NCI-H226 (cell line): ENCODE measurements around the gene PRMT1.

Source experiments
- DNase-seq: peaks from one replicate; pipeline ENCODE4 v3.0.0-alpha.2; 2015

Gene PRMT1

DNA sequence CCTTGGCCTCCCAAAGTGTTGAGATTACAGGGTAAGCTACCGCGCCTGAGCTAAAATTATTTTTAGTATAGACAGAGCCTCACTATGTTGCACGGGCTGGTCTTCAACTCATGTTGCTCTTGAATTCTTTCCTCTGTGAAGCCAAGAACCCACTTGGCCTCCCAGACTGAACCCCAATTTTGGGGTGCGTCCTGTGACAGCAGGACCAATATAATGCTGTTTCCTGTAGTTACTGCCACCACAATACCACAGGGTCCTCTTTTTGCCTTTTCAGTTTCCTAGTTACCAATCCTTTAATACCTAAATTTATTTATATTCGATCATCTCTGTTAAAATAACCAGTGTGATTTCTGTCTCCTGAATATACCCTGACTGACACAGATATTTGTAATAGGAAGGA is 53.1 kb downstream of the PRMT1 start:
- DNase-seq: no peak
